Esophagus squamous epithelium (tissue), 4 donors: ENCODE results near the gene RNF125.

Experiments used
- CTCF ChIP-seq, 6 experiments: fragments of 450-650 bp in 4 of 6; fragments of 200-600 bp in 2 of 6; sonication (generic) in 2 of 6; IDR thresholded peaks; one replicate each; pipeline ENCODE4 v1.5.1; 2016 to 2019; ENCODE audit warnings: antibody characterized with exemption in 6 of 6, mild to moderate bottlenecking in 4 of 6, moderate library complexity in 4 of 6
- POLR2A ChIP-seq, 4 donors: fragments of 450-650 bp; IDR thresholded peaks; one replicate each; pipeline ENCODE4 v1.6.1; 2017; ENCODE audit warnings: antibody characterized with exemption in 4 of 4, mild to moderate bottlenecking in 4 of 4, moderate library complexity in 3 of 4

DNA sequence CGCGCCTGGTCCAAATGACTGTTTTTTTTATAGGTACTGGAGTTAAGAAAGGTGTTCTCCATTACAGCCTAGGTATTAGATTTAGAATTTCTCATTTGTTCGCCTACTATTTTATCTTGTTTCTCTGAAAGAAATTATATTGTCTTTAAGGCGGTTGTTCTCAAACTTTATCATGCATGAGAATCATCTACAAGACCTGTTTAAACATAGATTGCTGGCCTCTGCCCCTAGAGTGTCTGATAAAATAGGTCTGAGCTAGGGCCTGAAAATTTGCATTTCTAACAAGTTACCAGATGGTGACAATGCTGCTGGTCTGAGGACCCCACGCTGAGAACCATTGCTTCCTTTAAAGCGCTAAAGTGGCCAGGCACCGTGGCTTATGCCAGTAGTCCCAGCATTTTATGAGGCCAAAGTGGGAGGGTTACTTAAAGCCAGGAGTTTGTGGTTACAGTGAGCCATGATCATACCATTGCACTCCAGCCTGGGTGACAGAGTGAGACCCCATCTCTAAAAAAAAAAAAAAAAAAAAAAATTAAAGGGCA is 39.1 kb downstream of the RNF125 start:
- no peak for TF ChIP-seq CTCF (IDR thresholded peaks at IDR 0.05)
- no peak for TF ChIP-seq POLR2A (IDR thresholded peaks at IDR 0.05)
